UCSD-AML1 (cell line): ENCODE data around the gene GNB3.

ENCODE experiments used
- DNase-seq: peaks from one replicate; lab custom pipeline; 2025; ENCODE audit not compliant: unreplicated experiment; lab: John Stamatoyannopoulos, UW

The GNB3 gene

DNA sequence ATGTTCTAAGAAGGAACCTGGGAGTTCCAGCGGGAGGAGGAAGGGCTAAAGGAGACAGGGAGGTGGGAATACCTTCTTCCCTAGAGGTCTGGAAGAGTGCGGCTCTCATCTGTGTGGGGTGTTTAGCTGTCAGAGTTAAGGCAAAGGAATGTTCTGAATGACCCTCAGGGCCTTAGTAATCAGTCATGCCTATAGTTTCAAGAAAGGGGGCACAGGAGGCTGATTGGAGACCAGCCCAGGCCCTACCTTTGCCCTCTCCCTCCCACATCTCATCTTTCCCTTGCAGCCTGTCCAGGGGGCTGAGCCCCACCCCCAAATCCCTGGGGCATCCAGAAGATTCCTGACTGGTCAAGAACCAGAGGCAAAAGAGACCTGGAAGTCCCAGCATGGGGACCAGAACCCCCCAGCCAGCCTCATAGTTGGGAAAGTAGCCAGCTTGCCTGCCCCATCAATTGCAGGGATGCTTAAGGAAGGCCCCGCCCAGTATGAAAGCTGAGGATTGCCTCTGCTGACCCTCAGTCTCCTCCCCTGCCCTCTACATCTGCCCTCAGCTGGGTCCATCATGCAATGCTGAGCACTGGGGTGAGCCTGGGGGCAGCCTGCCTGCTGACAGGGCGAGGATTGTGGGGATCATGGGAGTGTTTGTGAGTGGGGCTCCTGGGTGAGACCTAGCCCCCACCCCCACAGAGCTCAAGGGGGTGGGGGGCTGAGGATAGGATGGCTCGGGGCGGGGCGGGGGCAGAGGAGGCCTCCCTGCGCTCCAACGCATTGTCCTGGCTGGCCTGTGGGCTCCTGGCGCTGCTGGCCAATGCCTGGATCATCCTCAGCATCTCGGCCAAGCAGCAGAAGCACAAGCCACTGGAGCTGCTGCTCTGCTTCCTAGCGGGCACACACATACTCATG lies 17.3 kb upstream of the GNB3 start:
- no peak for DNase-seq

DNA sequence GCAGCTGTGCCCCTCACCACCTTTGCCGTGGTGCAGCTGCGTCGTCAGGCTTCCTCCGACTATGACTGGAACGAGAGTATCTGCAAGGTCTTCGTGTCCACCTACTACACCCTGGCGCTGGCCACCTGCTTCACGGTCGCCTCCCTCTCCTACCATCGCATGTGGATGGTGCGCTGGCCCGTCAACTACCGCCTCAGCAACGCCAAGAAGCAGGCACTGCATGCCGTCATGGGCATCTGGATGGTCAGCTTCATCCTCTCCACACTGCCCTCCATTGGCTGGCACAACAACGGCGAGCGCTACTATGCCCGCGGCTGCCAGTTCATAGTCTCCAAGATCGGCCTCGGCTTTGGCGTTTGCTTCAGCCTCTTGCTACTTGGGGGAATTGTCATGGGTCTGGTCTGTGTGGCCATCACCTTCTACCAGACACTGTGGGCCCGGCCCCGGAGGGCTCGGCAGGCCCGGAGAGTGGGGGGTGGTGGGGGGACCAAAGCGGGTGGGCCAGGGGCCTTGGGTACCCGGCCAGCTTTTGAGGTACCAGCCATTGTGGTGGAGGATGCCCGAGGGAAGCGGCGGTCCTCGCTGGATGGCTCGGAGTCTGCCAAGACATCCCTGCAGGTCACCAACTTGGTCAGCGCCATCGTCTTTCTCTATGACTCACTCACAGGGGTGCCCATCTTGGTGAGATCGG lies 16.5 kb upstream of the GNB3 start:
- DNase-seq: no peak

DNA sequence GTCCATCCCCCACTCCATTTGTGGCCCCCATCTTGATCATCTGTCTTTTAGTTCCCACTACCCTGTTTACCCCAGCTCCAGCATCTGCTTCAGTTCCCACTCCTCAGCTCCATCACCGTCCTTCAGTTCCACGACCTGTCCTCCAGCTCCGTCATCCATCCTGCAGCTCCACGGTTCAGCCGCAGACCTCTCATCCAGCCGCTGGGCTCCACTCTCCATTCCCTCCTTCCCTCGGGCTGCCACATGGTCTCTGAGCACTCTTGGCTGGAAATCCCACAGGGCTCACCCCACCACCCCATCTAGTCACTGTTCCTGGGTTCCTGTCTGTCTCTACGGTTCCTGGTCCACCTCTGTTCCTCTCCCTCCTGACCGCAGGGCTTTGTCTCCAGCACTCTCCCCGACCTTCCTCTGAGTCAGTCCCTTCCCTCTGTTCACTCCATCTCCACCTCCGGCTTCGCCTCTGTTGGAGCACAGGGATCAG lies 15.8 kb upstream of the GNB3 start:
- no peak for DNase-seq

DNA sequence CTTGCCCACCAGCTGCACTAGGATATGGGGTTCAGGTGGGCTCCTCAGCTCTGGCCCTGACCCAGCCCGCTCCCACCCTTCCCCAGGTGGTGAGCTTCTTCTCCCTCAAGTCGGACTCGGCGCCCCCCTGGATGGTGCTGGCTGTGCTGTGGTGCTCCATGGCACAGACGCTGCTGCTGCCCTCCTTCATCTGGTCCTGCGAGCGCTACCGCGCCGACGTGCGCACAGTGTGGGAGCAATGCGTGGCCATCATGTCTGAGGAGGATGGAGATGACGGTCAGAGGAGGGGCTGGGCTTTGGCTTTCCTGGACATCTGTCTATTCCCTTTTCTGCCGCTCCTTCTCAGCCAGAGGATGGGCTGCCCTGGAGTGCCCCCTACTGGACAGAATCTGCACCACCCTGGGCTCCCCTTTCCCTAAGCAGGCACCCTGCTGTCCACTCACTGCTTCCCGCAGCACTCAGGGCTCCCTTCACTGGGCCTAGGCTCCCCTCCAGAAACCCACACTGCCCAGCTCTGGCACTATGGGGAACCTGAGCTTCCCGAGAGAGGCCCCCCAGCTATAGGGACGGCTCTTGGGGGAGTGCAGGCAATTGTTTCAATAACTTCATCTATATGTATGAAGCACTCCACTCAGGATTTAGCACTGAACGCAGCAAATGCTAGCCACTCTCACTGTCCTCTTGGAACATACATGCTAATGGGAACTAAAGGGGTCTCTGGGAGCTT lies 15.2 kb upstream of the GNB3 start:
- peak; percentile 85 for DNase-seq

DNA sequence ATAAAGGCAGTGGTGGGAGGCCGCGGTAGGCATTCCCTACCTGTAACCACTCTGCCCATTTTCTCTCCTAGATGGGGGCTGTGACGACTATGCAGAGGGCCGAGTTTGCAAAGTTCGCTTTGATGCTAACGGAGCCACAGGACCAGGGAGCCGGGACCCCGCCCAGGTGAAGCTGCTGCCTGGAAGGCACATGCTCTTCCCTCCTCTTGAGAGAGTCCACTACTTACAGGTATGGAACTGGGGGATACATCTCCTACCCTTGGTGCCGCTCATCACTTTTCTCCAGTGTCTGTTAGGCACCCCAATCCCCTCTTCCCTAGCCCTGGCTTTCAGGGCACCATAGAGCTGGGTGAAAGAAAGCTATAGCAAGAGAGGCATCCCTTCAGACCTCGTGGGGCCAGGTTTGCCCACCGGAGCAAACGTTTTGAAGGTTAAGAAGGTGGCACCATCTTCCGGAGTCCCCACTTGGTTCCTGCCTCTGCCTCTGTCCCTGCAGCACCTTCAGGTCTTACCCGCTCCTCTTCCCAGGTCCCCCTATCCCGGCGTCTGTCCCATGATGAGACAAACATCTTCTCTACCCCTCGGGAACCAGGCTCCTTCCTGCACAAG lies 14.5 kb upstream of the GNB3 start:
- DNase-seq: no peak

DNA sequence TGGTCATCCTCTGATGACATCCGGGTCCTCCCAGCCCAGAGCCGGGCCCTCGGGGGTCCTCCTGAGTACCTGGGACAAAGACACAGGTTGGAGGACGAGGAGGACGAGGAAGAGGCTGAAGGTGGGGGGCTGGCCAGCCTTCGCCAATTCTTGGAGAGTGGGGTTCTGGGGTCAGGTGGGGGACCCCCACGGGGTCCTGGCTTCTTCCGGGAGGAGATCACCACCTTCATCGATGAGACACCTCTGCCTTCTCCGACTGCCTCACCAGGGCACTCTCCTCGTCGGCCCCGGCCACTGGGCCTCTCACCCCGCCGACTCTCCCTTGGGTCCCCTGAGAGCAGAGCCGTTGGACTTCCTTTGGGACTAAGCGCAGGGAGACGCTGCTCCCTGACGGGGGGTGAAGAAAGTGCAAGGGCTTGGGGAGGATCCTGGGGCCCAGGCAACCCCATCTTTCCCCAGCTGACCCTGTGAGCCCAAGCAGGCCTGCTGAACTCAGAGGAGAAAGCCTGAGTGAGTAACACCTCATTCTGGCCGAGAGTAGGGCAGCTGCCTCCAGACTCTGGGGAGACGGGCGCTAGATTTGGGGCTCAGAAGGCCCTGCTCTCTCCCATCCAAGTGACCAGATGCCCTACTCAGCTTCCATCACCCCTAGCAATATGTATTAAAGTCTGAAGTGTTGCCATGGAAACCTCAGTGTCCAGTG lies 13.8 kb upstream of the GNB3 start:
- no peak for DNase-seq

DNA sequence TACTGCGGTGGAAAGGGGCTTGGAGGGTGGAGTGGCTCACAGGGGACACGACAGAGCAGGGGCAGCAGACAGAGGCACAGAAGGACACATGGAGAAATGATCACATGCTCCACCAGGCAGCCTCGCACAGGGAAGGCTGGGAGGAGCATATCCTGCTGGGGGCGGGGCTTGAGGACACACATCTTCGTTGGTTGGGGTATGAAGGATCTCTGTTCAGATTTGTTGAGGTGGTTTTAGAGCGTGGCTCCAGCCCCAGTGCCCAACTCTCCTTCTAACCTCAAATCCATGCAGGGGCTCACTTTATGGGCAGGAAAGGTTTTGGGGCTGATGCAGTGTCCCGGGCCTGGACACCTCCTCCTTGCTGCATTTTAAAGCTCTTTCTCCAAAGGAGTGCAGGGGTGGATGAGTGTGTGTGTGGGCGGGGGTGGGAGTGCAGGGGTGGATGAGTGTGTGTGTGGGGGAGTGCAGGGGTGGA lies 13.3 kb upstream of the GNB3 start:
- peak; percentile 75 for DNase-seq

DNA sequence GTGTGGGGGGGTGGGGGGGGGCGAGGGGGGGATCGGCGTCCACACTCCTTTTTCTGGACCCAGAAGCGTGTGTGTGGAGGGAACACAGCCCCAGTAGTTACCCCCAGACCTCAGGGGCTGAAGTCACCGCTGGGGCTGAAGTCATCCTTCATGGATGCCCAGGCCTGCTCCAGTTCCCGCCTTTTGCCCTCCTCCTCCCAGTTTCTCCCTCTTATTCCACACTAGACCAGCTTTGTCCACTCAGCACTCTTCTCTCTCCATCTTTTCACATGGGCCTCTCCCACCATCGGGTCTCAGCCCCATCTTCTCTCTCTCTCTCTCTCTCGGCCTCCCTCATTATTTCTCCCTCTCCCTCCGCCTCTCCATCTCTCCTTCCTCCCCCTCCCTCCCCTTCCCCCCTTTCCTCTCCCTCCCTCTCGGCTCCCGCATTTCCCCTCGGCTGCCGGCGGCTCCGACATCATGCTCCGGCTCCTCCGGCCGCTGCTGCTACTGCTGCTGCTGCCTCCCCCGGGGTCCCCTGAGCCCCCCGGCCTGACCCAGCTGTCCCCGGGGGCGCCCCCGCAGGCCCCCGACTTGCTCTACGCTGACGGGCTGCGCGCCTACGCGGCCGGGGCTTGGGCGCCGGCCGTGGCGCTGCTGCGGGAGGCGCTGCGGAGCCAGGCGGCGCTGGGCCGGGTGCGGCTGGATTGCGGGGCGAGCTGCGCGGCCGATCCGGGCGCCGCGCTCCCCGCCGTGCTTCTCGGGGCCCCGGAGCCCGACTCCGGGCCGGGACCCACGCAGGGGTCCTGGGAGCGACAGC lies 12.5 kb upstream of the GNB3 start, which contains the start of gene P3H3:
TSS of gene P3H3 (plus strand) at position 426 of the 799 bp plus-strand sequence. CDS start at position 460, 34 bp downstream.
- peak; percentile 47 for DNase-seq

DNA sequence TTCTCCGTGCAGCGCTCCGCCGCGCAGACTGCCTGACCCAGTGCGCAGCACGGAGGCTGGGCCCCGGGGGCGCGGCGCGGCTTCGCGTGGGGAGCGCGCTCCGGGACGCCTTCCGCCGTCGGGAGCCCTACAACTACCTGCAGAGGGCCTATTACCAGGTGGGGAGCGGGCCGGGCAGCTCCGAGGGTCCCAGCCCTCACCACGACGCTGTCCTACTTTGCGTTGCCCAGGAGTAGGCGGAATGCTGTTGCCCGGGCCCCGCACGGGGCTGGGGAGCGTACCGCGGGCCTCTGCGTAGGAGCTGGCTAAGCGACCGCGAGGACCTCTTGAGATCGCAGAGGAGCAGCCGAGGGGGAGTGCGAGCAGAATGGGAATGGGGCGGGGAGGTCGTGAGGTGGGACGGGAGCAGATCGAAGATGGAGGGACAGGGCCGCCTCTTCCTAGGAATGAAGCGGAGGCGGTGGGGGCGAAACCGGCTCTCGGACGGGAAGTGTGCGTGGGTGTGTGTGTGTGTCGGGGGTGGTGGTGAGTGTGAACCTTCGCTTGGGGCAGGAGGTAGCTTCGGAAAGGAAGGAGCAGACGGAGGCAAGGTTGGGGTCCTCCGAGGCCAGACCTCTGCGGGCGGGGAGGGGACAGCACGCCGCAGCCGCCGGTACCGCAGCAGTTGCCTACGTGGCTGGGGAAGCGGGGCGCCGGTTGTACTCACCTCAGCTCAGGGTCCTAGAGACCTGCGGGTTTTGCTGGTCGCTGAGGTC lies 11.8 kb upstream of the GNB3 start:
- peak; percentile 61 for DNase-seq

DNA sequence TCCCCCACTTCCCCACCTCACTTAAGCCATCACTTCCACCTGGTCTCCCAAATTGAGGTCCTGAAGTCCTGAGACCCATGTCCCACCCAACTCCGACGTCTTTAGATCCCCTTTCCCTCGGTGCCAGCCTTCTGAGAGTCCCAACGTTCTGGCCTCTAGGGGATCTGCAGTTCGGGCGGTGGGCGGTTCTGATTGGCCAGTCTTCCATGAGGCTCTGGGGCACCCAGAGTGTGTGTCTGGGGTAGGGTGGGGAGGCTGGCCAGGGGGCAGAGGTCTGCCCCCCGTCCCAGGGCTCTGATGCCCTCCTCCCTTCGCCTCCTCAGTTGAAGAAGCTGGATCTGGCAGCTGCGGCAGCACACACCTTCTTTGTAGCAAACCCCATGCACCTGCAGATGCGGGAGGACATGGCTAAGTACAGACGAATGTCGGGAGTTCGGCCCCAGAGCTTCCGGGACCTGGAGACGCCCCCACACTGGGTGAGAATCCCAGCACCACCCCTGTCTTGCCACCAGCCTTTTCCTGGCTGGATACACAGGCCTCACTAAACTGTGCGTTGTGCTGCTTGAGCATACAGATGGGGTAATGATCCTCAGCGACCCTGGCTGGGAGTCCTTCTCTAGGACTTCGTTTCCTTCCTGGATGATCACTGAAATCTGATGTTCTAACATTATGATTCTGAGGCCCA lies 11.0 kb upstream of the GNB3 start:
- DNase-seq: no peak

DNA sequence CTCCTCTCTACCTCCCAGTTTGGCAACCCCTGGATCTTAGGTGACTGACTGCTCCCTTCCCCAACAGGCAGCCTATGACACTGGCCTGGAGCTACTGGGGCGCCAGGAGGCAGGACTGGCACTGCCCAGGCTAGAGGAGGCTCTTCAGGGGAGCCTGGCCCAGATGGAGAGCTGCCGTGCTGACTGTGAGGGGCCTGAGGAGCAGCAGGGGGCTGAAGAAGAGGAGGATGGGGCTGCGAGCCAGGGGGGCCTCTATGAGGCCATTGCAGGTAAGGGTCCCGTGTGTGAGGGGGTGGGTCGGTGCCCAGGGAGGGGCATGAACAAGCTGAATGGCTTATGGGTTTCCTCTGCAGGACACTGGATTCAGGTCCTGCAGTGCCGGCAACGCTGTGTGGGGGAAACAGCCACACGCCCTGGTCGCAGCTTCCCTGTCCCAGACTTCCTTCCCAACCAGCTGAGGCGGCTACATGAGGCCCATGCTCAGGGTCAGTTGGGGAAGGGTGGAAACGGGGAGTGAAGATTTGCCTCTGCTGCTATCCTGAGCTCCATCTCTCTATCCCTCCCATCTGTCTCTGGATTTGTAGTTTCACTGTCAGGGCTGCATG lies 10.3 kb upstream of the GNB3 start:
- no peak for DNase-seq

DNA sequence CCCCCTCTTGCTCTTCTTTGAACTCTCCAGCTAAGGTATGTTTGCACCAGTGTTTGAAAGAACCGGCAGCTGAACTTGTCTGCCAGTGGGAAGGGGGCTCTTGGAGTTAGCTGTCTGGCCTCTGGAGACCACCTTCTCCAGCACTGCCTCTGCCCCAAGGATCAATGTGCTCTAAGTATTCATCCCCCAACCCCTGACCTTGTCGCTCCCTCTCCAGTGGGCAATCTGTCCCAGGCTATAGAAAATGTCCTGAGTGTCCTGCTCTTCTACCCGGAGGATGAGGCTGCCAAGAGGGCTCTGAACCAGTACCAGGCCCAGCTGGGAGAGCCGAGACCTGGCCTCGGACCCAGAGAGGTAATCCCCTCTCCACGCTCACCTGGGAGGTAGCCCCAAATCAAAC lies 9.7 kb upstream of the GNB3 start:
- no peak for DNase-seq

DNA sequence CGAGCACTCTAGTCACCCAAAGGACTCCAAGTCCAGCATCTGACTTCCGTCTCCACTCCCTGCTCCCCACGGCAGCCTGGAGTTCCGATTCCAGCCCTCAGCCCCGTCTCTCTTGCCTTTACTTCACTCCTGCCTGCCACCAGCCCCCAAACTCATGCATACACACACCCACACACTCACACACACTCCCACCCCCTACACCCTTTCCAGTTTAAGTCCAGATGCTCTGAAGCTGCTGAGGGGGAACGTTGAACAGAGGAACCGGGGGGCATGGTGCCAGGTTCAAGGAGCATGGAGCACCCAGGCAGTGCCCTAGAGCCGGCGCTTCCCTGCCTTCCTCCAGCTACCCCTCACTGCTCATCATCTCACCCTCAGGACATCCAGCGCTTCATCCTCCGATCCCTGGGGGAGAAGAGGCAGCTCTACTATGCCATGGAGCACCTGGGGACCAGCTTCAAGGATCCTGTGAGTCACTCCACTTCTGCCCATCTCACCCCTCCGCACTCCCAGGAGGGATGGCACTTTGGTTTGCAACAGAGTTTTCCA lies 9.2 kb upstream of the GNB3 start:
- no peak for DNase-seq

DNA sequence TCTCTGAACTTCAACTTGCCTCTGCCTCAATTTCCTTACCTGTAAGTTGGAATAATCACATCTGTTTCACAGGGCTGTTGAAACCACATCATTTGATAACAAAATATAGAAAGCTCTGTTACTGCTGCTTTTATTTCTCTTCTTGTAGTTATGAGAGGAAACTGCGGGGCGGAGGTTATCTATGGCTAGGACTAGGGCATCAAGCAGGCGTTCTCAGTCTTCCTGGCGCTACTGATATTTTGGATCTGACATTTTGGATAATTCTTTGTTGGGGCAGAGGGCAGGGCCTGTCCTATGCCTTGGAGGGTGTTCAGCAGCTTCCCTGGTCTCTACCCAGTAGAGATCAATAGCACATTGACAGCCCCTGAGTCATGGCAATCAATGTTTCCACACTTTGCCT lies 8.6 kb upstream of the GNB3 start:
- DNase-seq: no peak

DNA sequence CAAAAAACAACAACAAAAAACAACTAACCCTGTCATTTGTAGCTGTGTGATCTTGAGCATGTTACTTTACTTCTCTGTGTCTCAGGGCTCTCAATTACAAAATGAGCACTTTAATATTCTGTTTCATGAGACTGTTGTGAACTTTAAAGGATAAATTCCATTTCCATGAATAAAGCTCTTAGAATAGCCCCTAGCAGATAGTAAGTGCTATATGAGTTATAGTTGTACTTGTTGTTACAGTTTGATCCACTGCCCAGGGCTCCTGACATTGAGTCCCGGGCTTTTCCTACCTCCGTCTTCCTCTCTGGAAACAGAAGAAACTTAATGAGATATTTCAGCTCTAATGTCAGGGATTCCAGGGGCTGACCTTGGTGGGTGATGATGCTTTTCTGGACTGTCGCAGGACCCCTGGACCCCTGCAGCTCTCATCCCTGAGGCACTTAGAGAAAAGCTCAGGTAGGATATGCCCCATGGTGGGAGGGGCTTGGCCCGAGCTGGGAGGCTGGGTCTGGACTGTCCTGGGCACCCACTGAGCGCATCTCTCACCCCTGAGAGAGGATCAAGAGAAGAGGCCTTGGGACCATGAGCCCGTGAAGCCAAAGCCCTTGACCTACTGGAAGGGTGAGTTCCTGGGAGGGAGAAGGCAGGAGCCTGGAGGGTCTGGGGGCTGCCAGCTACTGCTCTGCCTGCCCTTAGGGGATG lies 7.4 kb upstream of the GNB3 start:
- DNase-seq: no peak

DNA sequence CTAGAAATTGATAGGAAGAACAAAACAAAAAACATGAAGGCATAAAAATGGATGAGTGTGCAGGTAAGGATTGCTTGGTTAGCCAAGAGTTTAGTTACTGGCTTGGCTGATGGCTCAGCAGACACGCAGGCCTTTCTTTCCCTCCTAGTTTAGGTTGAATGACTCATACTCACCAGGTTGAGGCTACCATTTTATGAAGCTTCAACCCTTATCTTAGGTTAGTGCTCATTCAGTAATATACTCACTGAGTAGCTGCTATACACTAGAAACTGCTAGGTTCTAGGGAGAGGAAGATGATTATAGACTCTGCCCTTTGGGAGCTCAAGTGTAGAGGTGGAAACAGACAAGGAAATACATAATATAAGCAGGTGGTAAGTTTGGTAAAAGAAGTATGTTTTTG lies 6.5 kb upstream of the GNB3 start:
- DNase-seq: no peak

DNA sequence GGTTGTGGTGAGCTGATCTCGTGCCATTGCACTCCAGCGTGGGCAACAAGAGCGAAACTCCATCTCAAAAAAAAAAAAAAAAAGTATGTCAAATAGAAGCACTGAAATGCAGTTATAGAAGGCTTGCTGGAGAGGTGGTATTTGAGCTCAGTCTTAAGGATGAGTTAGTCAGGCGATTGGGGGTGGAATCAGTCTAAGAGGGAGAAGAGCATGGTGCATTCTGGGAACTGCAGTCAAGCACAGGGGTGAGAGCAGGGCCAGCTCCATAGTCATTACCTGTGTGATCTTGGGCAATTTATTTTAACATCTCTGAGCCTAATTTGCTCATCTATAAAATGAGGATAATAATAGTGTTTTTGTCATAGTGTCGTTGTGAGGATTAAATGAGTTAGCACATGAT lies 5.9 kb upstream of the GNB3 start:
- no peak for DNase-seq
